ENCODE results near the gene CAPN9. TPM values are rescaled to one million over a fixed set of nuclear protein-coding genes. Genes with fewer than 3 reads are reported as not detected.

Gene CAPN9
- total RNA-seq, 1 donor from 2014 or later = 0.72 TPM

DNA sequence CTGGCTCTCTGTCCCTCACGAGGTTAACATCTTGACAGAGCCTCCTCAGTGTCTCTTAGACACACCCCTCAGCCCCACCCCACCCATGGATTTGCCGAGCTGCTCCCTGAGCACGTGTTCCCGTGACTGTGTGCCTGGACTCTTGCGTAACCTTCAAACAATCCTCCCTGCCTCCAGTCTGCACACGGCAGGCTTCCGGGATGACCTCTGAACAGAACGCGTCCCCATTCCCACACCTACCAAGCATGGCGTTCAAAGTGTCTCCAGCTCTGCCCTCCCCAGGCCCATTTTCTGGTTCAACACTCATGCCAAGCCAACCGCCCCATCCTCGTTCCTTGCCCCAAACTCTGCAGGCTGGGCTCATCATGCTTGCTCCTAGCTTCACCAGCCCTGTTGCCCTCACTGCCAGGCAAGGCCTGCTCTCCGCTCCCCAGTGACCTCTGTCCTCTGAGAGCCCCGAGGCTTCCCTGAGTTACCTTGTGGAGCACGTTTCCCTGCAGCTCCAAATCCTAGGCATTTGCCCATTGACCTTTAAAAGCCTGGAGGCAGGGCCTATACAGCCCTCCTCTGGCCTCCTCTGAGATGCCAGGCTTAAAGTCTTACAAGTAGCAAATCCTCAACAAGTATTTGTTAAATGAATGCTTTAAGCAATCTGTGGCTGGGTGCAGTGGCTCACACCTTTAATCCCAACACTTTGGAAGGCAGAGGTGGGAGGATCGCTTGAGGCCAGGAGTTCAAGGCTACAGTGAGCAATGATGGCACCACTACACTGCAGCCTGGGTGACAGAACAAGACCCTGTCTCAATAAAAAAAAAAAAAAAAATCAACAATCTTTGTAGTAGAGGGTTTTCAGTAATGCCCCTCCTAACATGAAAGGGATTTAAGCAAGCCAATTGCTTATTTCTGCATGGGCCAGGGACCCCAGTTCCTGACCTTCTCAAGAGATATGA is 38.3 kb upstream of the CAPN9 start:
- H3K9me3 Mint-ChIP-seq = no peaks in the 10 kb centered on the region
- peaks cover 22% of the 10 kb centered on the region for H3K4me1 Mint-ChIP-seq (ENCODE audit: unreplicated experiment)
- H3K36me3 Mint-ChIP-seq = no peaks in the 10 kb centered on the region
- H3K4me3 Mint-ChIP-seq = peak overlapping the region; percentile 24
- H3K27me3 Mint-ChIP-seq = peaks cover 3% of the 10 kb centered on the region
- no peak for DNase-seq (ENCODE audit: extremely low spot score, unreplicated experiment)
- peak overlapping the region; percentile 52 for H3K27ac Mint-ChIP-seq
- TF ChIP-seq, protein P1, sequence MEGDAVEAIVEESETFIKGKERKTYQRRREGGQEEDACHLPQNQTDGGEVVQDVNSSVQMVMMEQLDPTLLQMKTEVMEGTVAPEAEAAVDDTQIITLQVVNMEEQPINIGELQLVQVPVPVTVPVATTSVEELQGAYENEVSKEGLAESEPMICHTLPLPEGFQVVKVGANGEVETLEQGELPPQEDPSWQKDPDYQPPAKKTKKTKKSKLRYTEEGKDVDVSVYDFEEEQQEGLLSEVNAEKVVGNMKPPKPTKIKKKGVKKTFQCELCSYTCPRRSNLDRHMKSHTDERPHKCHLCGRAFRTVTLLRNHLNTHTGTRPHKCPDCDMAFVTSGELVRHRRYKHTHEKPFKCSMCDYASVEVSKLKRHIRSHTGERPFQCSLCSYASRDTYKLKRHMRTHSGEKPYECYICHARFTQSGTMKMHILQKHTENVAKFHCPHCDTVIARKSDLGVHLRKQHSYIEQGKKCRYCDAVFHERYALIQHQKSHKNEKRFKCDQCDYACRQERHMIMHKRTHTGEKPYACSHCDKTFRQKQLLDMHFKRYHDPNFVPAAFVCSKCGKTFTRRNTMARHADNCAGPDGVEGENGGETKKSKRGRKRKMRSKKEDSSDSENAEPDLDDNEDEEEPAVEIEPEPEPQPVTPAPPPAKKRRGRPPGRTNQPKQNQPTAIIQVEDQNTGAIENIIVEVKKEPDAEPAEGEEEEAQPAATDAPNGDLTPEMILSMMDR (conservative IDR thresholded peaks at IDR 0.05) = no peak

DNA sequence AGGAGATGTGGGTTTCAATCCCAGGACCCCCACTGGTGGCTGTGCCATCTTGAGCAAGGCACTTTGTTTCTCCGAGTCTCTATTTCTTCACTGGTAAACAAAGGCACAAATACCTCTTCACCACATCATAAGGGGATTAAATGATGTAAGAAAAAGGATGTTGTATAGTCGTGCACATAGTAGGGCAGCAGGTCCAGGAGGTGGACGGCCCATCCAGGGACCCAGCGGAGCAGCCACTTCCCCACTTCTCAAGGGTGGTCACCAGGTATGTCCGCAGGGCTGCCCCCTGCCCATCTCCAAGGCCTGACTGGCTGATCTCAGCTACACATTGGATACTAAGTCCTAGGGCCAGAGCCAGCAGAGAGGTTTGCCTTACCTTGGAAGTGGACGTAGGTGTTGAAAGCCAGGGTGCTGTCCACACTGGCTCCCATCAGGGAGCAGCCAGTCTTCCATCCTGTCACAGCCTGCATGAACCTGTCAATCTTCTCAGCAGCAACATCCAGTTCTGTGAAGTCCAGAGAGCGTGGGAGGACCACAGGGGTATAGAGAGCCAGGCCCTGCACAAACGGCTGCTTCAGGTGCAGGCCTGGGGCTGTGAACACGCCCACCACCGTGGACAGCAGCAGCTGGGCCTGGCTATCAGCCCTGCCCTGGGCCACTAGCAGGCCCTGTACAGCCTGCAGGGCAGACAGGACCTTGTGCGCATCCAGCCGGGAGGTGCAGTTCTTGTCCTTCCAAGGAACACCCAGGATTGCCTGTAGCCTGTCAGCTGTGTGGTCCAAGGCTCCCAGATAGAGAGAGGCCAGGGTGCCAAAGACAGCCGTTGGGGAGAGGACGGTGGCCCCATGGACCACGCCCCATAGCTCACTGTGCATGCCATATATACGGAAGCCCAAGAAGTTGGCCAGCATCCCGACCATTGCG is 37.3 kb upstream of the CAPN9 start:
- no peak overlapping the region for H3K27ac Mint-ChIP-seq
- DNase-seq (ENCODE audit: extremely low spot score, unreplicated experiment) = no peak
- TF ChIP-seq, protein P1 (conservative IDR thresholded peaks at IDR 0.05) = no peak
- H3K4me1 Mint-ChIP-seq (ENCODE audit: unreplicated experiment) = peaks cover 32% of the 10 kb centered on the region
- H3K27me3 Mint-ChIP-seq = peaks cover 3% of the 10 kb centered on the region
- H3K9me3 Mint-ChIP-seq = no peaks in the 10 kb centered on the region
- no peaks in the 10 kb centered on the region for H3K36me3 Mint-ChIP-seq
- no peak overlapping the region for H3K4me3 Mint-ChIP-seq

DNA sequence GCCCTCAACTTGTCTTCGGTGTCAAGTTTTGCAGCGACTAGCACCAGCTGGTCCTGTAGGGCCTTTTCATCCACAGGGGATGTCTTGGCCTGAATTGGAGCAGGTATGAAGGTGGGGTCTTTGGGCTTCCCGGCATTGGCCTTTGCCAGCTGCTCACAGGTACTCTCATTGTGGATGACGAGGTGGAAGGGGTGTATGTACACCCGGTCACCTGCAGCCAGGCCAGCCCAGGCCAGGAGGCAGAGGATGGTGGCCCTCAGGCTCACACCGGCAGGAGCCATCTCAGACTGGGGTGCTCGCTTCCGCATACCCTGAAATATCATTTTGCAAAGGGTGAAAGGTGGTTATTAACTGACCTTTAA is 36.7 kb upstream of the CAPN9 start:
- Mint-ChIP-seq H3K27ac (no peak overlapping the region), H3K36me3 (no peaks in the 10 kb centered on the region), H3K4me3 (no peak overlapping the region), H3K9me3 (no peaks in the 10 kb centered on the region), H3K4me1 (ENCODE audit: unreplicated experiment) (peaks cover 32% of the 10 kb centered on the region), H3K27me3 (peaks cover 3% of the 10 kb centered on the region)
- TF ChIP-seq, protein P1 (conservative IDR thresholded peaks at IDR 0.05) = no peak
- no peak for DNase-seq (ENCODE audit: extremely low spot score, unreplicated experiment)

DNA sequence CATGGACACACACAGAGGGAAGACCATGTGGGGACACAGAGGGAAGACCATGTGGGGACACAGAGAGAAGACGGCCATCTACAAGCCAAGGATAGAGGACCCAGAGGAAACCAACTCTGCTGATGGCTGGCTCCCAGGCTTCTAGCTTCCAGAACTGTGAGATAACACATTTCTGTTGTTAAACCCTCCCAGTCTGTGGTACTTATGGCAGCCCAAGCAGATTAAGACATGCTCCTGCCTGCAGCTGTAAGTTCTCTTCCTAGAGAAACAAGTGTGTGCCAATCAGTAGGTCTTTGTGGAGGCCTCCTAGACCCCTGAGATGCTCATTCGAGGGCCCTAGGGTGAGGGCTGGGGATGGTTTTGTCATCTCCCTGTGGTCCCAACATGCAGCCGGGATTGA is 35.9 kb upstream of the CAPN9 start:
- Mint-ChIP-seq H3K27me3 (peaks cover 3% of the 10 kb centered on the region), H3K9me3 (no peaks in the 10 kb centered on the region), H3K4me1 (ENCODE audit: unreplicated experiment) (peaks cover 32% of the 10 kb centered on the region), H3K4me3 (no peak overlapping the region), H3K27ac (no peak overlapping the region), H3K36me3 (no peaks in the 10 kb centered on the region)
- no peak for DNase-seq (ENCODE audit: extremely low spot score, unreplicated experiment)
- TF ChIP-seq, protein P1 (conservative IDR thresholded peaks at IDR 0.05) = no peak

DNA sequence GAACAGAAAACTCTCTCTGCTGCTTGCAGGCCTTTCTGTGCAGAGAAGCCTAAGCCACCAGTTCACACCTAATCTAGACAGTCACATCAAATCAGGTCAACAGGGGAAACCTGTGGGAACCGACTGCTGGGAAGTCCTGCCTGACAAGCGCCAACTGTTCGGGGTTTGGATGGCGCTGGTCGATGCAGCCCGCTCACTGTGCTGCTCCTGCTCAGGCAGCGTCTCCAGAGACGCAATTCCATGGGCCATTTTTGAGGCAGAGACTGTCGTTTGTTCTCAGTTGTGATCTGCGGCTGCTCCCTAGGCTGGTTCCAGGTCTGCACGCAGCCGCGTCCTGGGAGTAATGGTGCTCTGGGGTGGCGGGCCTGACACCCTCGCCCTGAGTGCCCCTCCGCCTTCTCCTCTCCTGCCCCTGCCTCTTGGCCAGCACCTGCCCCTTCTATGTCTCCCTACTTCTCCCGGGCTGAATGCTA is 34.7 kb upstream of the CAPN9 start:
- H3K27ac Mint-ChIP-seq = no peak overlapping the region
- H3K36me3 Mint-ChIP-seq = no peaks in the 10 kb centered on the region
- H3K4me3 Mint-ChIP-seq = no peak overlapping the region
- H3K9me3 Mint-ChIP-seq = no peaks in the 10 kb centered on the region
- DNase-seq (ENCODE audit: extremely low spot score, unreplicated experiment) = no peak
- TF ChIP-seq, protein P1 (conservative IDR thresholded peaks at IDR 0.05) = no peak
- peaks cover 3% of the 10 kb centered on the region for H3K27me3 Mint-ChIP-seq
- H3K4me1 Mint-ChIP-seq (ENCODE audit: unreplicated experiment) = peaks cover 32% of the 10 kb centered on the region
